ENCODE measurements around the gene ENHO. TPM values are rescaled to one million over a fixed set of nuclear protein-coding genes. Genes with fewer than 3 reads are reported as not detected.

ENHO gene
- total RNA-seq, 2 experiments from 2014 or later = not detected

- H3K27ac Mint-ChIP-seq = no peak overlapping the region
- ChIA-PET POLR2A (no interaction called here), CTCF (interaction anchor here (0.8 to 2.9 kb wide), 9 partner anchors 9 to 142 kb away, joined by 3 to 24 read pairs (median 4); no protein-coding TSS in a partner anchor)
- H3K9me3 Mint-ChIP-seq = no peaks in the 10 kb centered on the region
- no peaks in the 10 kb centered on the region for H3K4me1 Mint-ChIP-seq (ENCODE audit: low read depth)
- peaks cover 15% of the 10 kb centered on the region for H3K27me3 Mint-ChIP-seq
- no peak overlapping the region for H3K4me3 Mint-ChIP-seq
- intact Hi-C loops (cut with micrococcal nuclease) = loop anchor here (5.0 kb wide), 1 partner anchor 46 kb away; no protein-coding TSS in a partner anchor
- H3K36me3 Mint-ChIP-seq (ENCODE audit: low read depth) = no peaks in the 10 kb centered on the region
- DNase-seq (no peak), ATAC-seq (no peak)
- TF ChIP-seq CTCF (IDR thresholded peaks at IDR 0.05) = no peak
Measured at GRCh38 chr9:34546102-34546833, 23.5 kb upstream of the ENHO start.

- Mint-ChIP-seq H3K36me3 (ENCODE audit: low read depth) (no peaks in the 10 kb centered on the region), H3K4me1 (ENCODE audit: low read depth) (no peaks in the 10 kb centered on the region), H3K9me3 (no peaks in the 10 kb centered on the region), H3K4me3 (no peak overlapping the region), H3K27me3 (peaks cover 16% of the 10 kb centered on the region), H3K27ac (no peak overlapping the region)
- POLR2A ChIA-PET = no interaction called here
- CTCF ChIA-PET = interaction anchor here (1.3 to 2.9 kb wide), 2 partner anchors 46 to 58 kb away, joined by 4 to 10 read pairs; no protein-coding TSS in a partner anchor
- intact Hi-C loops (cut with micrococcal nuclease) = loop anchor here (5.0 kb wide), 1 partner anchor 47 kb away; no protein-coding TSS in a partner anchor
- ATAC-seq (no peak), DNase-seq (no peak)
- no peak for TF ChIP-seq CTCF (IDR thresholded peaks at IDR 0.05)
Measured at GRCh38 chr9:34545497-34545896, 22.7 kb upstream of the ENHO start.

DNA sequence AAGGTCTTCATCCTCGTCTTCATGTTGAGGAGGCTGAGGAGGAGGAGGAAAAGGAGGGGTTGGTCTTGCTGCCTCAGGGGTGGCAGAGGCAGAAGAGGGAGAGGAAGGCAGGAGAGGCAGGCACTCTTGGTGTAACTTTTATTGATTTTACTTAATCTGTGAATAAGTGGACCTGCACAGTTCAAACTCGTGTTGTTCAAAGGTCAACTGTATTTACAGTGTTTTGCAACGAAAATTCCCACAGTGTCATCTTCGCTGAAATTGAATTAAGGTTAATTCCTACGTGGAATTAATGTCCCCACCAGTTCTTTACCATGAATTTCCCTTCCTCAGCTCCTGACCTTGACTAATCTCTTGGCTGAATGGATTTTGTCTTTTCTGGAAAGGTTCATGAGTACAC lies 21.2 kb upstream of the ENHO start:
- ChIA-PET POLR2A (no interaction called here), CTCF (interaction anchor here (1.0 to 1.6 kb wide), 2 partner anchors 60 to 90 kb away, joined by 3 to 4 read pairs; no protein-coding TSS in a partner anchor)
- Mint-ChIP-seq H3K36me3 (ENCODE audit: low read depth) (no peaks in the 10 kb centered on the region), H3K4me3 (no peak overlapping the region), H3K9me3 (no peaks in the 10 kb centered on the region), H3K27ac (no peak overlapping the region), H3K4me1 (ENCODE audit: low read depth) (no peaks in the 10 kb centered on the region), H3K27me3 (peaks cover 16% of the 10 kb centered on the region)
- intact Hi-C loops (cut with micrococcal nuclease) = no loop called here
- no peak for ATAC-seq
- DNase-seq = no peak
- TF ChIP-seq CTCF (IDR thresholded peaks at IDR 0.05) = no peak

GRCh38 chr9:34541540-34541939 lies 18.8 kb upstream of the ENHO start:
- peaks cover 6% of the 10 kb centered on the region for H3K27me3 Mint-ChIP-seq
- DNase-seq (no peak), ATAC-seq (no peak)
- TF ChIP-seq CTCF (IDR thresholded peaks at IDR 0.05) = no peak
- H3K27ac Mint-ChIP-seq = no peak overlapping the region
- POLR2A ChIA-PET = no interaction called here
- H3K9me3 Mint-ChIP-seq = no peaks in the 10 kb centered on the region
- CTCF ChIA-PET = interaction anchor here (2.3 kb wide), 1 partner anchor 62 kb away, joined by 6 read pairs; no protein-coding TSS in a partner anchor
- no peaks in the 10 kb centered on the region for H3K36me3 Mint-ChIP-seq (ENCODE audit: low read depth)
- intact Hi-C loops (cut with micrococcal nuclease) = no loop called here
- H3K4me1 Mint-ChIP-seq (ENCODE audit: low read depth) = no peaks in the 10 kb centered on the region
- H3K4me3 Mint-ChIP-seq = no peak overlapping the region

- Mint-ChIP-seq H3K36me3 (ENCODE audit: low read depth) (no peaks in the 10 kb centered on the region), H3K27ac (no peak overlapping the region), H3K4me1 (ENCODE audit: low read depth) (no peaks in the 10 kb centered on the region), H3K27me3 (peaks cover 8% of the 10 kb centered on the region), H3K4me3 (no peak overlapping the region), H3K9me3 (no peaks in the 10 kb centered on the region)
- intact Hi-C loops (cut with micrococcal nuclease) = no loop called here
- POLR2A ChIA-PET = no interaction called here
- DNase-seq (no peak), ATAC-seq (no peak)
- no peak for TF ChIP-seq CTCF (IDR thresholded peaks at IDR 0.05)
- CTCF ChIA-PET = interaction anchor here (1.3 to 2.3 kb wide), 2 partner anchors 50 to 63 kb away, joined by 5 to 6 read pairs; no protein-coding TSS in a partner anchor
Measured at GRCh38 chr9:34540827-34541226, 18.0 kb upstream of the ENHO start.

Data from activated CD8-positive, alpha-beta T cell treated with anti-CD3 and anti-CD28 coated beads for 36 hours (primary cell).